HEK293 (cell line): Measurements from ENCODE around the gene VANGL1.

Experiments
- BCL11A ChIP-seq: fragments of 450-650 bp; formaldehyde crosslinking; IDR thresholded peaks from 2 replicates; pipeline ENCODE4 v1.5.1; 2016; ENCODE audit warnings: low read depth, missing biosample characterization, missing genetic modification characterization
- FEZF1 ChIP-seq: fragments of 450-650 bp; formaldehyde crosslinking; IDR thresholded peaks from 2 replicates; pipeline ENCODE4 v1.5.1; 2016; ENCODE audit warnings: missing biosample characterization, missing genetic modification characterization
- GLI2 ChIP-seq: fragments of 450-650 bp; formaldehyde crosslinking; IDR thresholded peaks from 2 replicates; pipeline ENCODE4; 2017; ENCODE audit warnings: missing biosample characterization, missing genetic modification characterization, low read depth, borderline replicate concordance
- KLF1 ChIP-seq: fragments of 450-650 bp; formaldehyde crosslinking; IDR thresholded peaks from 2 replicates; pipeline ENCODE4 v1.5.1; 2016; ENCODE audit warnings: missing biosample characterization, missing genetic modification characterization
- OVOL3 ChIP-seq: fragments of 450-650 bp; formaldehyde crosslinking; IDR thresholded peaks from 2 replicates; pipeline ENCODE4 v1.5.1; 2016; ENCODE audit warnings: missing biosample characterization, missing genetic modification characterization
- SP2 ChIP-seq: fragments of 450-650 bp; formaldehyde crosslinking; IDR thresholded peaks from 2 replicates; pipeline ENCODE4 v1.5.1; 2016; ENCODE audit warnings: missing biosample characterization, missing genetic modification characterization
- SP7 ChIP-seq: fragments of 450-650 bp; formaldehyde crosslinking; IDR thresholded peaks from 2 replicates; pipeline ENCODE4 v1.5.1; 2016; ENCODE audit warnings: missing biosample characterization, missing genetic modification characterization
- TCF7L2 ChIP-seq: IDR thresholded peaks from 2 replicates; pipeline ENCODE4 v1.6.1; 2011; ENCODE audit warnings: low read depth, mild to moderate bottlenecking, inconsistent platforms, low read length, moderate library complexity, borderline replicate concordance
- WT1 ChIP-seq: fragments of 450-650 bp; formaldehyde crosslinking; IDR thresholded peaks from 2 replicates; pipeline ENCODE4 v1.5.1; 2016; ENCODE audit warnings: missing biosample characterization, missing genetic modification characterization
- ZBTB1 ChIP-seq: fragments of 450-650 bp; formaldehyde crosslinking; IDR thresholded peaks from 2 replicates; pipeline ENCODE4 v1.5.1; 2016; ENCODE audit warnings: missing biosample characterization, missing genetic modification characterization
- ZBTB8A ChIP-seq: fragments of 450-650 bp; formaldehyde crosslinking; IDR thresholded peaks from 2 replicates; pipeline ENCODE4 v1.5.1; 2016; ENCODE audit warnings: missing biosample characterization, missing genetic modification characterization
- ZNF221 ChIP-seq: fragments of 450-650 bp; formaldehyde crosslinking; IDR thresholded peaks from 2 replicates; pipeline ENCODE4 v1.5.1; 2017; ENCODE audit warnings: missing biosample characterization, missing genetic modification characterization, borderline replicate concordance
- ZNF266 ChIP-seq: fragments of 450-650 bp; formaldehyde crosslinking; IDR thresholded peaks from 2 replicates; pipeline ENCODE4 v1.5.1; 2016; ENCODE audit warnings: missing biosample characterization, missing genetic modification characterization, low read depth
- ZNF302 ChIP-seq: fragments of 450-650 bp; formaldehyde crosslinking; IDR thresholded peaks from 2 replicates; pipeline ENCODE4 v1.5.1; 2016; ENCODE audit warnings: missing biosample characterization, missing genetic modification characterization, low read depth
- ZNF350 ChIP-seq: fragments of 450-650 bp; formaldehyde crosslinking; IDR thresholded peaks from 2 replicates; pipeline ENCODE4 v1.5.0; 2017; ENCODE audit warnings: missing biosample characterization, mild to moderate bottlenecking, missing genetic modification characterization
- ZNF37A ChIP-seq: fragments of 450-650 bp; IDR thresholded peaks from 2 replicates; pipeline ENCODE4 v1.5.1; 2018; ENCODE audit warnings: missing biosample characterization, missing genetic modification characterization
- ZNF391 ChIP-seq: fragments of 450-650 bp; formaldehyde crosslinking; IDR thresholded peaks from 2 replicates; pipeline ENCODE4 v1.5.1; 2016; ENCODE audit warnings: low read depth, missing biosample characterization, missing genetic modification characterization, borderline replicate concordance
- ZNF48 ChIP-seq: fragments of 450-650 bp; formaldehyde crosslinking; IDR thresholded peaks from 2 replicates; pipeline ENCODE4 v1.5.1; 2016; ENCODE audit warnings: missing biosample characterization, missing genetic modification characterization
- ZNF621 ChIP-seq: fragments of 450-650 bp; formaldehyde crosslinking; IDR thresholded peaks from 2 replicates; pipeline ENCODE4 v1.5.1; 2017; ENCODE audit warnings: missing biosample characterization, missing genetic modification characterization
- ZNF629 ChIP-seq: fragments of 450-650 bp; formaldehyde crosslinking; IDR thresholded peaks from 2 replicates; pipeline ENCODE4 v1.5.1; 2017; ENCODE audit warnings: missing biosample characterization, missing genetic modification characterization
- ZNF837 ChIP-seq: fragments of 450-650 bp; formaldehyde crosslinking; IDR thresholded peaks from 2 replicates; pipeline ENCODE4 v1.5.1; 2016; ENCODE audit warnings: missing biosample characterization, missing genetic modification characterization
- ZSCAN23 ChIP-seq: fragments of 450-650 bp; formaldehyde crosslinking; IDR thresholded peaks from 2 replicates; pipeline ENCODE4 v1.5.1; 2016; ENCODE audit warnings: missing biosample characterization, missing genetic modification characterization
- ZXDB ChIP-seq: fragments of 450-650 bp; formaldehyde crosslinking; IDR thresholded peaks from 2 replicates; pipeline ENCODE4 v1.5.1; 2016; ENCODE audit warnings: missing biosample characterization, missing genetic modification characterization
- TF ChIP-seq, protein P1 (sequence below): fragments of 450-650 bp; formaldehyde crosslinking; IDR thresholded peaks from 2 replicates; pipeline ENCODE4 v1.5.1; 2017; ENCODE audit warnings: missing biosample characterization, mild to moderate bottlenecking, missing genetic modification characterization, moderate library complexity
- TF ChIP-seq, protein P2 (sequence below): fragments of 450-650 bp; formaldehyde crosslinking; IDR thresholded peaks from 2 replicates; pipeline ENCODE4 v1.5.1; 2016; ENCODE audit warnings: missing biosample characterization, missing genetic modification characterization
- TF ChIP-seq, protein P3 (sequence below): fragments of 450-650 bp; formaldehyde crosslinking; IDR thresholded peaks from 2 replicates; pipeline ENCODE4 v1.5.1; 2016; ENCODE audit warnings: missing biosample characterization, missing genetic modification characterization
- TF ChIP-seq, protein P4 (sequence below): fragments of 450-650 bp; formaldehyde crosslinking; optimal IDR thresholded peaks from 2 replicates; pipeline ENCODE3; 2016; ENCODE audit warnings: missing biosample characterization, mild to moderate bottlenecking, missing genetic modification characterization
- TF ChIP-seq, protein P5 (sequence below): fragments of 450-650 bp; formaldehyde crosslinking; conservative IDR thresholded peaks from 2 replicates; pipeline ENCODE4 v1.5.1; 2016; ENCODE audit warnings: low read depth, missing biosample characterization, missing genetic modification characterization

VANGL1 gene

DNA sequence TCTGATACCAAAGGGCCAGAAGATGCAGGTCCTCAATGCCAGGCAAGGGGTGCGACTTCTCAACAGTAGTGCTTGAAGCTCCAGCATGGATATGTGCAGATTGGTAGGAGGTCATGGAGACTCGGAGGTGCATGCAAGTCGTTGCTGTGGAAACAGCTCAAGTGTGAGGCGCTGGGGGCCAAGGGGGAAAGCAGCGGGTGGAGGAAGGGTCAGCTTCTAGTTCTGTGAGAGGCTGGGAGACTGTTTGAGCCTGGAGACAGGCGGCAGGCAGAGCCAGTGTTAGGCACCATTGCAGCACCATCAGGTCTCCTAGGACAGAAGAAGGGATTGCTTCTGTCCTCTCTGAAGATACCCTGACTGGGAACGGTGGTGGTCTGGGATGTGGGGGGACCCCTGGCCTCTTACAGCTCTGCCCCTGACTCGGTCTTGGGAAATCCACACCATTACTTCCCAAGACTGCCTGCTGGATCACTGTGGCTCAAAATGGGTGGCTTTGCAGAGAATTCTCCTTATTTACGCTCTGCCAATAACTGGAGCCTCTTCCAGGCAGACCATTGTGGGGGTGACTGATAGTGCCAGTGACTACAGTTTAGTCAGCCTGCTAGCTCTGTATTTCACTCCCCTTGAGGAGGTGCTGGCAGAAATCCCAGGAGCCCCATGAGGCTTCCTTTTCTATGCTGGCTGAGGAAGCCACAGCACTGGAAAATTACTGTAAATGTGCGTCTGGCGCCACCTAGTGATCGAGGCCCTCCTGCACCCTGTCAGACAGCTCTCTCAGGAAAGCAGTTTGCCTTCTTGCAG lies 46.3 kb upstream of the VANGL1 start (continued):
- TF ChIP-seq ZSCAN23 (tag by site-specific recombination) (no peak), ZNF221 (tag by site-specific recombination) (no peak), ZNF391 (tag by site-specific recombination) (no peak), ZNF350 (tag by site-specific recombination) (no peak), ZNF621 (tag by site-specific recombination) (no peak), ZNF837 (no peak), KLF1 (no peak), ZNF37A (tag by site-specific recombination) (no peak), WT1 (no peak), ZNF302 (tag by site-specific recombination) (no peak), SP2 (tag by site-specific recombination) (no peak), ZNF629 (tag by site-specific recombination) (no peak), OVOL3 (tag by site-specific recombination) (no peak), ZBTB8A (tag by site-specific recombination) (no peak), ZBTB1 (tag by site-specific recombination) (no peak), SP7 (tag by site-specific recombination) (0 out of 2 replicates have a peak, but pooled peaks have one; percentile 35), GLI2 (no peak), ZNF266 (tag by site-specific recombination) (no peak), FEZF1 (tag by site-specific recombination) (no peak), ZNF48 (tag by site-specific recombination) (no peak), TCF7L2 (no peak), BCL11A (tag by site-specific recombination) (no peak), ZXDB (tag by site-specific recombination) (no peak)
- TF ChIP-seq, protein P1, sequence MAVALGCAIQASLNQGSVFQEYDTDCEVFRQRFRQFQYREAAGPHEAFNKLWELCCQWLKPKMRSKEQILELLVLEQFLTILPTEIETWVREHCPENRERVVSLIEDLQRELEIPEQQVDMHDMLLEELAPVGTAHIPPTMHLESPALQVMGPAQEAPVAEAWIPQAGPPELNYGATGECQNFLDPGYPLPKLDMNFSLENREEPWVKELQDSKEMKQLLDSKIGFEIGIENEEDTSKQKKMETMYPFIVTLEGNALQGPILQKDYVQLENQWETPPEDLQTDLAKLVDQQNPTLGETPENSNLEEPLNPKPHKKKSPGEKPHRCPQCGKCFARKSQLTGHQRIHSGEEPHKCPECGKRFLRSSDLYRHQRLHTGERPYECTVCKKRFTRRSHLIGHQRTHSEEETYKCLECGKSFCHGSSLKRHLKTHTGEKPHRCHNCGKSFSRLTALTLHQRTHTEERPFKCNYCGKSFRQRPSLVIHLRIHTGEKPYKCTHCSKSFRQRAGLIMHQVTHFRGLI: no peak
- TF ChIP-seq, protein P2, sequence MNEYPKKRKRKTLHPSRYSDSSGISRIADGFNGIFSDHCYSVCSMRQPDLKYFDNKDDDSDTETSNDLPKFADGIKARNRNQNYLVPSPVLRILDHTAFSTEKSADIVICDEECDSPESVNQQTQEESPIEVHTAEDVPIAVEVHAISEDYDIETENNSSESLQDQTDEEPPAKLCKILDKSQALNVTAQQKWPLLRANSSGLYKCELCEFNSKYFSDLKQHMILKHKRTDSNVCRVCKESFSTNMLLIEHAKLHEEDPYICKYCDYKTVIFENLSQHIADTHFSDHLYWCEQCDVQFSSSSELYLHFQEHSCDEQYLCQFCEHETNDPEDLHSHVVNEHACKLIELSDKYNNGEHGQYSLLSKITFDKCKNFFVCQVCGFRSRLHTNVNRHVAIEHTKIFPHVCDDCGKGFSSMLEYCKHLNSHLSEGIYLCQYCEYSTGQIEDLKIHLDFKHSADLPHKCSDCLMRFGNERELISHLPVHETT (tag by site-specific recombination): no peak
- TF ChIP-seq, protein P3, sequence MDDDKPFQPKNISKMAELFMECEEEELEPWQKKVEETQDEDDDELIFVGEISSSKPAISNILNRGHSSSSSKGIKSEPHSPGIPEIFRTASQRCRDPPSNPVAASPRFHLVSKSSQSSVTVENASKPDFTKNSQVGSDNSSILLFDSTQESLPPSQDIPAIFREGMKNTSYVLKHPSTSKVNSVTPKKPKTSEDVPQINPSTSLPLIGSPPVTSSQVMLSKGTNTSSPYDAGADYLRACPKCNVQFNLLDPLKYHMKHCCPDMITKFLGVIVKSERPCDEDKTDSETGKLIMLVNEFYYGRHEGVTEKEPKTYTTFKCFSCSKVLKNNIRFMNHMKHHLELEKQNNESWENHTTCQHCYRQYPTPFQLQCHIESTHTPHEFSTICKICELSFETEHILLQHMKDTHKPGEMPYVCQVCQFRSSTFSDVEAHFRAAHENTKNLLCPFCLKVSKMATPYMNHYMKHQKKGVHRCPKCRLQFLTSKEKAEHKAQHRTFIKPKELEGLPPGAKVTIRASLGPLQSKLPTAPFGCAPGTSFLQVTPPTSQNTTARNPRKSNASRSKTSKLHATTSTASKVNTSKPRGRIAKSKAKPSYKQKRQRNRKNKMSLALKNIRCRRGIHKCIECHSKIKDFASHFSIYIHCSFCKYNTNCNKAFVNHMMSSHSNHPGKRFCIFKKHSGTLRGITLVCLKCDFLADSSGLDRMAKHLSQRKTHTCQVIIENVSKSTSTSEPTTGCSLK: no peak
- TF ChIP-seq, protein P4, sequence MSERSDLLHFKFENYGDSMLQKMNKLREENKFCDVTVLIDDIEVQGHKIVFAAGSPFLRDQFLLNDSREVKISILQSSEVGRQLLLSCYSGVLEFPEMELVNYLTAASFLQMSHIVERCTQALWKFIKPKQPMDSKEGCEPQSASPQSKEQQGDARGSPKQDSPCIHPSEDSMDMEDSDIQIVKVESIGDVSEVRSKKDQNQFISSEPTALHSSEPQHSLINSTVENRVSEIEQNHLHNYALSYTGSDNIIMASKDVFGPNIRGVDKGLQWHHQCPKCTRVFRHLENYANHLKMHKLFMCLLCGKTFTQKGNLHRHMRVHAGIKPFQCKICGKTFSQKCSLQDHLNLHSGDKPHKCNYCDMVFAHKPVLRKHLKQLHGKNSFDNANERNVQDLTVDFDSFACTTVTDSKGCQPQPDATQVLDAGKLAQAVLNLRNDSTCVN (tag by site-specific recombination): no peak
- TF ChIP-seq, protein P5, sequence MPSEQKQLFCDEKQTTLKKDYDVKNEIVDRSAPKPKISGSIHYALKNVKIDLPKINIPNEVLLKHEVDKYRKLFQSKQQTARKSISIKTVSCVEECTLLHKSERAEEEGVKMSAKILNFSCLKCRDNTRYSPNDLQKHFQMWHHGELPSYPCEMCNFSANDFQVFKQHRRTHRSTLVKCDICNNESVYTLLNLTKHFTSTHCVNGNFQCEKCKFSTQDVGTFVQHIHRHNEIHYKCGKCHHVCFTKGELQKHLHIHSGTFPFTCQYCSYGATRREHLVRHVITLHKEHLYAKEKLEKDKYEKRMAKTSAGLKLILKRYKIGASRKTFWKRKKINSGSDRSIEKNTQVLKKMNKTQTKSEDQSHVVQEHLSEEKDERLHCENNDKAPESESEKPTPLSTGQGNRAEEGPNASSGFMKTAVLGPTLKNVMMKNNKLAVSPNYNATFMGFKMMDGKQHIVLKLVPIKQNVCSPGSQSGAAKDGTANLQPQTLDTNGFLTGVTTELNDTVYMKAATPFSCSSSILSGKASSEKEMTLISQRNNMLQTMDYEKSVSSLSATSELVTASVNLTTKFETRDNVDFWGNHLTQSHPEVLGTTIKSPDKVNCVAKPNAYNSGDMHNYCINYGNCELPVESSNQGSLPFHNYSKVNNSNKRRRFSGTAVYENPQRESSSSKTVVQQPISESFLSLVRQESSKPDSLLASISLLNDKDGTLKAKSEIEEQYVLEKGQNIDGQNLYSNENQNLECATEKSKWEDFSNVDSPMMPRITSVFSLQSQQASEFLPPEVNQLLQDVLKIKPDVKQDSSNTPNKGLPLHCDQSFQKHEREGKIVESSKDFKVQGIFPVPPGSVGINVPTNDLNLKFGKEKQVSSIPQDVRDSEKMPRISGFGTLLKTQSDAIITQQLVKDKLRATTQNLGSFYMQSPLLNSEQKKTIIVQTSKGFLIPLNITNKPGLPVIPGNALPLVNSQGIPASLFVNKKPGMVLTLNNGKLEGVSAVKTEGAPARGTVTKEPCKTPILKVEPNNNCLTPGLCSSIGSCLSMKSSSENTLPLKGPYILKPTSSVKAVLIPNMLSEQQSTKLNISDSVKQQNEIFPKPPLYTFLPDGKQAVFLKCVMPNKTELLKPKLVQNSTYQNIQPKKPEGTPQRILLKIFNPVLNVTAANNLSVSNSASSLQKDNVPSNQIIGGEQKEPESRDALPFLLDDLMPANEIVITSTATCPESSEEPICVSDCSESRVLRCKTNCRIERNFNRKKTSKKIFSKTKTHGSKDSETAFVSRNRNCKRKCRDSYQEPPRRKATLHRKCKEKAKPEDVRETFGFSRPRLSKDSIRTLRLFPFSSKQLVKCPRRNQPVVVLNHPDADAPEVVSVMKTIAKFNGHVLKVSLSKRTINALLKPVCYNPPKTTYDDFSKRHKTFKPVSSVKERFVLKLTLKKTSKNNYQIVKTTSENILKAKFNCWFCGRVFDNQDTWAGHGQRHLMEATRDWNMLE (tag by site-specific recombination): no peak
